Measurements from ENCODE around the gene GNAI2. TPM values are rescaled to one million over a fixed set of nuclear protein-coding genes. Genes with fewer than 3 reads are reported as not detected.

The GNAI2 gene
- polyA plus RNA-seq, 1 donor (not counting 4 experiments of a cell fraction or from before 2014, with no cell fraction given) = 268 TPM

GRCh38 chr3:50269977-50270413, 34.0 kb downstream of the GNAI2 start:
- Histone ChIP-seq H3K27ac (ENCODE audit: control insufficient read depth, insufficient read depth, low read length) (no peak overlapping the region), H3K4me3 (ENCODE audit: control insufficient read depth in 2 of 3, extremely low read depth in 1 of 3, insufficient read depth in 2 of 3, low read depth in 1 of 3, low read length in 3 of 3) (no peak overlapping the region), H3K79me2 (ENCODE audit: control insufficient read depth, insufficient read depth, low read length) (no peaks in the 10 kb centered on the region), H3K9me3 (ENCODE audit: control insufficient read depth, low read depth, low read length) (no peaks in the 10 kb centered on the region), H3K27me3 (ENCODE audit: control insufficient read depth, extremely low read depth, insufficient read depth, low read length) (peaks cover 20% of the 10 kb centered on the region), H2AFZ (ENCODE audit: control insufficient read depth, low read length) (no peak overlapping the region), H3K4me1 (ENCODE audit: control insufficient read depth, extremely low read depth, insufficient read depth, low read length) (peaks cover 29% of the 10 kb centered on the region), H4K20me1 (ENCODE audit: control insufficient read depth, extremely low read depth, insufficient read depth, low read length) (no peaks in the 10 kb centered on the region), H3K36me3 (ENCODE audit: control insufficient read depth in 2 of 2, extremely low read depth in 1 of 2, insufficient read depth in 2 of 2, low read length in 2 of 2) (no peaks in the 10 kb centered on the region), H3K9ac (ENCODE audit: control insufficient read depth, extremely low read depth, insufficient read depth, low read length) (no peak overlapping the region), H3K9me1 (ENCODE audit: control insufficient read depth, extremely low read depth, insufficient read depth, low read length) (peaks cover 2% of the 10 kb centered on the region), H3K4me2 (ENCODE audit: control insufficient read depth, extremely low read depth, insufficient read depth, low read depth, low read length) (peak overlapping the region; percentile 59)
- no peak for TF ChIP-seq EZH2 (IDR thresholded peaks at IDR 0.05; ENCODE audit: low read length)
- dilution Hi-C loops (cut with MboI; ENCODE audit: extremely low pct_ligation_motif_present, low sequenced_read_pairs) = no loop called here
- DNase-seq (ENCODE audit: low read depth, low spot score) (no peak), FAIRE-seq (peak; percentile 55)

DNA sequence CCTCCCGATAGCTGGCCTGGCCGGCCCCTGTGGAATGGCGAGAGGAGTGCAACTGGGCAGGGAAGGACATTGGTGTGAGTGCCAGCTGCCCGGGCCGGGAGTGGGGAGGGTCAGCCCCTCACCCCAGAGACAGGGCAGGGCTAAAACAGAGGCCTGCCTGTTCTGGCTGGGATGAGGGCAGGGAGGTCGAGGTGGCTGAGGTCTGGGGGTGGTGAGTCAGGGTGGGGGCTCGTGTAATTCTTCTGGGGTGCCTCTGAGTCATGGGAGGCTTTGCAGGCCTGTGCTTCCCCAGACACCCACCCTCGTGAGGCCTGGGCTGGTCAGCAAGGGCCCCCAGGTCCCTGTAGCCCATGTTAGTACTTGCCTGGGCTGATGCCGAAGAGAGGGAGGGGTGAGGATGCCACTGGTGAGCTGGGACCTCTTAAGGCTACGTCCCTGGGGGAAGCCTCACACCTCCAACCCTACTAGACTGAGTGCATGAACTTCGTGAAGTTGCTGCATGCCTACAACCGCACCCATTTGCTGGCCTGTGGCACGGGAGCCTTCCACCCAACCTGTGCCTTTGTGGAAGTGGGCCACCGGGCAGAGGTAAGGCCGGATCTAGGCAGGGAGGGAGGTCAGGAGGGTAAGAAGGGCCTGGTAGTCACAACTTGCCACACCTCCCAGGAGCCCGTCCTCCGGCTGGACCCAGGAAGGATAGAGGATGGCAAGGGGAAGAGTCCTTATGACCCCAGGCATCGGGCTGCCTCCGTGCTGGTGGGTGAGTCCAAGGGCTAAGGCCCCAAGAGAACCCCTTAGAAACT, 34.6 kb downstream of the GNAI2 start:
- Histone ChIP-seq H3K27me3 (ENCODE audit: control insufficient read depth, extremely low read depth, insufficient read depth, low read length) (peaks cover 26% of the 10 kb centered on the region), H3K4me2 (ENCODE audit: control insufficient read depth, extremely low read depth, insufficient read depth, low read depth, low read length) (no peak overlapping the region), H3K36me3 (ENCODE audit: control insufficient read depth in 2 of 2, extremely low read depth in 1 of 2, insufficient read depth in 2 of 2, low read length in 2 of 2) (no peaks in the 10 kb centered on the region), H4K20me1 (ENCODE audit: control insufficient read depth, extremely low read depth, insufficient read depth, low read length) (no peaks in the 10 kb centered on the region), H3K4me3 (ENCODE audit: control insufficient read depth in 2 of 3, extremely low read depth in 1 of 3, insufficient read depth in 2 of 3, low read depth in 1 of 3, low read length in 3 of 3) (no peak overlapping the region), H3K9ac (ENCODE audit: control insufficient read depth, extremely low read depth, insufficient read depth, low read length) (no peak overlapping the region), H3K9me3 (ENCODE audit: control insufficient read depth, low read depth, low read length) (no peaks in the 10 kb centered on the region), H2AFZ (ENCODE audit: control insufficient read depth, low read length) (no peak overlapping the region), H3K9me1 (ENCODE audit: control insufficient read depth, extremely low read depth, insufficient read depth, low read length) (no peaks in the 10 kb centered on the region), H3K4me1 (ENCODE audit: control insufficient read depth, extremely low read depth, insufficient read depth, low read length) (peaks cover 28% of the 10 kb centered on the region), H3K79me2 (ENCODE audit: control insufficient read depth, insufficient read depth, low read length) (no peaks in the 10 kb centered on the region), H3K27ac (ENCODE audit: control insufficient read depth, insufficient read depth, low read length) (no peak overlapping the region)
- dilution Hi-C loops (cut with MboI; ENCODE audit: extremely low pct_ligation_motif_present, low sequenced_read_pairs) = no loop called here
- TF ChIP-seq CTCF (optimal IDR thresholded peaks at IDR 0.05 in 1 of 3, IDR thresholded peaks at IDR 0.05 in 1 of 3, conservative IDR thresholded peaks at IDR 0.05 in 1 of 3; ENCODE audit: extremely low read depth in 1 of 3, insufficient read depth in 2 of 3, low read length in 3 of 3) = no peak
- no peak for TF ChIP-seq EZH2 (IDR thresholded peaks at IDR 0.05; ENCODE audit: low read length)
- DNase-seq (ENCODE audit: low read depth, low spot score) (no peak), FAIRE-seq (no peak)
